A549 (cell line): ENCODE data around the gene NDRG2. TPM values are rescaled to one million over a fixed set of nuclear protein-coding genes. Genes with fewer than 3 reads are reported as not detected.

ENCODE experiments used
- ATAC-seq, 2 experiments: fragments of 200-7000 bp in 1 of 2; fragments of >200 bp in 1 of 2; cut with Nextera tagmentation in 1 of 2; cut with Tn5 transposase in 1 of 2; 3 replicates each; pipeline versions ENCODE4 v1.8.0 to v1.9.1; 2018 to 2020; ENCODE audit warnings: mild to moderate bottlenecking in 1 of 2, moderate library complexity in 1 of 2
- CTCF ChIA-PET: fragments of 300-600 bp; sonication (Branson Sonifier 250); formaldehyde crosslinking; extraction: SDS; loops from one replicate; lab custom pipeline; 2021; ENCODE audit warnings: antibody characterized with exemption, inconsistent platforms; lab: Yijun Ruan, JAX
- POLR2A ChIA-PET: fragments of 350-600 bp; formaldehyde crosslinking; extraction: SDS; loops from one replicate; lab custom pipeline; 2021; ENCODE audit warnings: antibody characterized with exemption, inconsistent platforms; lab: Yijun Ruan, JAX
- DNase-seq, 2 experiments: peaks; one replicate each; pipeline versions ENCODE4 v3.0.0 to v3.0.0-alpha.2; 2011 to 2016; ENCODE audit warnings: low read depth in 1 of 2, low spot score in 1 of 2
- FAIRE-seq: peaks from 2 replicates; lab custom pipeline; 2011; peaks lifted over from hg19 to GRCh38; lab: Jason Lieb, UNC
- H3K27ac ChIP-seq, 2 experiments: fragments of >200 bp; sonication (Bioruptor Twin); formaldehyde crosslinking; 3 replicates each; pipeline ENCODE4 v1.5.1; 2016 to 2017
- H3K4me1 ChIP-seq: fragments of >200 bp; sonication (Bioruptor Twin); formaldehyde crosslinking; 3 replicates; pipeline ENCODE4 v1.6.1; 2016
- H3K4me2 ChIP-seq: fragments of >200 bp; sonication (Bioruptor Twin); formaldehyde crosslinking; 3 replicates; pipeline ENCODE4 v1.6.1; 2016
- H3K4me3 ChIP-seq: fragments of >200 bp; sonication (Bioruptor Twin); formaldehyde crosslinking; 3 replicates; pipeline ENCODE4 v1.5.1; 2016
- H3K9me3 ChIP-seq: fragments of >200 bp; sonication (Bioruptor Twin); formaldehyde crosslinking; 3 replicates; pipeline ENCODE4 v1.6.1; 2016
- CBX2 ChIP-seq: fragments of 200-600 bp; sonication (generic); IDR thresholded peaks from 2 replicates; pipeline ENCODE4 v1.6.1; 2016; ENCODE audit warnings: low read depth, mild to moderate bottlenecking, borderline replicate concordance
- CEBPB ChIP-seq, 2 experiments: fragments of >200 bp in 1 of 2; sonication (Bioruptor Twin) in 1 of 2; formaldehyde crosslinking in 1 of 2; IDR thresholded peaks; 2 replicates each; pipeline ENCODE4 v1.6.1; 2012 to 2016
- CHD4 ChIP-seq: fragments of 200-600 bp; sonication (generic); IDR thresholded peaks from 2 replicates; pipeline ENCODE4 v1.6.1; 2016; ENCODE audit warnings: antibody characterized with exemption, mild to moderate bottlenecking, borderline replicate concordance
- ESRRA ChIP-seq: fragments of 150-350 bp; IDR thresholded peaks from 2 replicates; pipeline ENCODE4 v1.6.1; 2014; ENCODE audit warnings: mild to moderate bottlenecking, low read length, borderline replicate concordance
- FOSB ChIP-seq: fragments of 250-450 bp; sonication (Bioruptor Pico); IDR thresholded peaks from 2 replicates; pipeline ENCODE4 v1.5.0; 2020; ENCODE audit warnings: mild to moderate bottlenecking, moderate library complexity
- FOSL2 ChIP-seq, 2 experiments: fragments of 450-650 bp in 1 of 2; fragments of >200 bp in 1 of 2; sonication (Bioruptor Twin) in 1 of 2; formaldehyde crosslinking; IDR thresholded peaks; 2 replicates each; pipeline versions ENCODE4 v1.5.0 to v1.6.1; 2016 to 2020; ENCODE audit warnings: mild to moderate bottlenecking in 1 of 2, moderate library complexity in 1 of 2
- FOXS1 ChIP-seq: fragments of 250-450 bp; sonication (Bioruptor Pico); IDR thresholded peaks from 2 replicates; pipeline ENCODE4 v1.5.0; 2020; ENCODE audit warnings: mild to moderate bottlenecking, moderate library complexity
- GATA3 ChIP-seq: IDR thresholded peaks from 2 replicates; pipeline ENCODE4 v1.6.1; 2012; ENCODE audit warnings: borderline replicate concordance
- HDAC2 ChIP-seq: fragments of 200-600 bp; sonication (generic); IDR thresholded peaks from 2 replicates; pipeline ENCODE4 v1.6.1; 2016
- HEYL ChIP-seq: fragments of 250-450 bp; sonication (Bioruptor Pico); IDR thresholded peaks from 2 replicates; pipeline ENCODE4 v1.8.0; 2021; ENCODE audit warnings: mild to moderate bottlenecking, moderate library complexity
- HOXB5 ChIP-seq: fragments of 250-450 bp; sonication (Bioruptor Pico); IDR thresholded peaks from 2 replicates; pipeline ENCODE4 v1.5.0; 2020; ENCODE audit warnings: mild to moderate bottlenecking, moderate library complexity
- JUN ChIP-seq, 2 experiments: fragments of >200 bp; sonication (Bioruptor Twin); formaldehyde crosslinking; IDR thresholded peaks; 2 replicates in 1 of 2; 3 replicates in 1 of 2; pipeline ENCODE4 v1.6.1; 2016 to 2017
- KDM1A ChIP-seq: fragments of 200-600 bp; sonication (generic); IDR thresholded peaks from 2 replicates; pipeline ENCODE4 v1.6.1; 2016; ENCODE audit warnings: low read depth, mild to moderate bottlenecking
- MAFK ChIP-seq: fragments of 450-650 bp; IDR thresholded peaks from 2 replicates; pipeline ENCODE4 v1.6.1; 2014; ENCODE audit not compliant: partially characterized antibody
- MAZ ChIP-seq: fragments of 150-350 bp; IDR thresholded peaks from 2 replicates; pipeline ENCODE4 v1.6.1; 2014; ENCODE audit warnings: antibody characterized with exemption, low read depth, low read length, borderline replicate concordance
- MYC ChIP-seq: IDR thresholded peaks from 2 replicates; pipeline ENCODE4 v1.6.1; 2012; ENCODE audit warnings: mild to moderate bottlenecking, inconsistent platforms, low read length, improper control_type of control experiment, borderline replicate concordance
- NFE2L2 ChIP-seq: fragments of 150-350 bp; conservative IDR thresholded peaks from 2 replicates; pipeline ENCODE4 v1.6.1; 2014; ENCODE audit warnings: low read length
- POLR2A ChIP-seq: IDR thresholded peaks from 2 replicates; pipeline ENCODE4 v1.6.1; 2012; ENCODE audit warnings: mild to moderate bottlenecking, low read length
- POLR2AphosphoS2 ChIP-seq: conservative IDR thresholded peaks from 2 replicates; pipeline ENCODE4 v1.6.1; 2012; ENCODE audit warnings: low read length, improper control_type of control experiment, inconsistent platforms
- REST ChIP-seq: fragments of 200-600 bp; sonication (generic); IDR thresholded peaks from 2 replicates; pipeline ENCODE4 v1.6.1; 2016; ENCODE audit warnings: antibody characterized with exemption, mild to moderate bottlenecking, moderate library complexity
- RFX5 ChIP-seq: fragments of 450-650 bp; IDR thresholded peaks from 2 replicates; pipeline ENCODE4 v1.7.1; 2014; ENCODE audit warnings: antibody characterized with exemption, mild to moderate bottlenecking, moderate library complexity
- RNF2 ChIP-seq: fragments of 200-600 bp; sonication (generic); IDR thresholded peaks from 2 replicates; pipeline ENCODE4 v1.6.1; 2016; ENCODE audit warnings: low read depth, mild to moderate bottlenecking, antibody characterized with exemption, moderate library complexity, borderline replicate concordance
- SMC3 ChIP-seq: fragments of >200 bp; sonication (Bioruptor Twin); formaldehyde crosslinking; IDR thresholded peaks from 3 replicates; pipeline ENCODE4 v1.6.1; 2018; ENCODE audit warnings: inconsistent platforms
- SREBF2 ChIP-seq: fragments of 450-650 bp; IDR thresholded peaks from 2 replicates; pipeline ENCODE4 v1.6.1; 2014; ENCODE audit warnings: mild to moderate bottlenecking, moderate library complexity
- TP53 ChIP-seq: fragments of 250-450 bp; sonication (Bioruptor Pico); IDR thresholded peaks from 2 replicates; pipeline ENCODE4 v1.5.0; 2021; ENCODE audit warnings: mild to moderate bottlenecking, moderate library complexity
- ZFP36 ChIP-seq: fragments of 450-650 bp; IDR thresholded peaks from 2 replicates; pipeline ENCODE4 v1.6.1; 2014; ENCODE audit warnings: borderline replicate concordance; ENCODE audit not compliant: partially characterized antibody
- ZSCAN20 ChIP-seq: fragments of 250-450 bp; sonication (Bioruptor Pico); IDR thresholded peaks from 2 replicates; pipeline ENCODE4 v1.8.0; 2022; ENCODE audit warnings: mild to moderate bottlenecking, moderate library complexity
- WGBS: methylation state at CpG from one replicate; pipeline ENCODE4 v1.1.6; 2017; ENCODE audit errors: missing lambda C conversion rate; 5-methylcytosine and 5-hydroxymethylcytosine counted together
- polyA plus RNA-seq, 4 experiments: library from polyadenylated mRNA; depleted of rRNA in 3 of 4; stranded (reverse); fragments of >200 nt; fragmentation: RNase III in 1 of 4; extraction: RNeasy Plus Mini Kit Qiagen cat#74134 plus additional on column Dnase treatment in 1 of 4; gene quantifications; 2 replicates in 3 of 4; 3 replicates in 1 of 4; pipeline ENCODE4 v1.2.3, GENCODE V29; 2011 to 2017
- TF ChIP-seq, protein P1 (sequence below): IDR thresholded peaks from 2 replicates; pipeline ENCODE4 v1.6.1; 2012
- TF ChIP-seq, protein P2 (sequence below): IDR thresholded peaks from 2 replicates; pipeline ENCODE4 v1.6.1; 2012
- TF ChIP-seq, protein P3 (sequence below): fragments of >200 bp; sonication (Bioruptor Twin); formaldehyde crosslinking; IDR thresholded peaks from 2 replicates; pipeline ENCODE4 v1.6.1; 2016

The NDRG2 gene
- polyA plus RNA-seq, 2 of the 4 experiments (the other 2 are of a cell fraction) = 4.7 to 6.8 TPM

DNA sequence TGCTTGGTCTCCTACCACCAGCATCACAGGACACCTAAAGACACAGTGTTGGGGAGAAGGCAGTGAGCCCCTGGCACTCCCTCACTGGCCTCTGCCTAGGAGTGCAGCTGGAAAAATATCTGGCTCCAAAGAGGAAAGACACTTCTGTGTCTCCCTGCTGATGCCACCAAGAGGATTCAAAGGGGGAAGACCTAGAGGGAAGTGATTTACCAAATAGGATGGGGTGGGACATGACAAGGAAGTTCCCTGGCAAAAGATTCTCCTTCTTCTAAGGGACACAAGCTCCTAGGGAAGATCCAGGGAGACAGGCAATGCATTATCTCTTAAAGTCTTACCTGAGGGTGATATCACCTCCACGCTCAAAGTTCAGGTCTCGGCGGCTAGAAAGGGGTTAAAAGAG lies 6.1 kb downstream of the NDRG2 start:
- no peaks in the 10 kb centered on the region for H3K4me1 ChIP-seq
- no peak for FAIRE-seq
- no peak for ATAC-seq
- no peak overlapping the region for H3K4me3 ChIP-seq
- H3K4me2 ChIP-seq = no peak overlapping the region
- H3K27ac ChIP-seq = no peak overlapping the region
- WGBS = 77% methylated on average over 3 of the region's 3 CpGs
- no peaks in the 10 kb centered on the region for H3K9me3 ChIP-seq
- ChIA-PET CTCF (interaction anchor here (0.7 to 16.3 kb wide), 9 partner anchors 13 to 139 kb away, joined by 3 to 323 read pairs (median 185); partner anchors contain the start of genes RNASE13, RNASE7, SLC39A2 and TMEM253), POLR2A (no interaction called here)
- TF ChIP-seq KDM1A = no peak
- no peak for DNase-seq

DNA sequence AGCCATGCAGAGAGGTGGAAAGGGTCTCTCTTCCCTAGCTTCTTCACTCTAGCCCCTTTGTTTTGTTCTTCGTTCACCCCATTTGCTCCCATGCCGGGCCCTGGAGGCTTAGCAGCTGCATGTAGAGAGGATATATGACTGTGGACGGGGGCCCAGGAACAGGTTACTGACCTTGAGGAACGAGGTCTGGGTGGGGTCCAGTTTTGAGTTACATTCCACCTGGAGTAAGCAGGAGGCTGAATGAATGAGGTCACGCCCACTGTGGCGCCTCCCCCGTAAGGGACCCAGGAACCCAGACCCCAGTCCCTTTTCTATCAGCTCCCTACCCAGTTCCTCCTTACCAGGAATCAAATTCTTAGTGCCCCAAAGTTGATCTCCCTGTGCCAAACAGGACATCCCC lies 6.6 kb downstream of the NDRG2 start:
- TF ChIP-seq MAFK = no peak
- TF ChIP-seq FOSB (CRISPR knock-in tag) = no peak
- no peak for TF ChIP-seq REST
- TF ChIP-seq, protein P1, sequence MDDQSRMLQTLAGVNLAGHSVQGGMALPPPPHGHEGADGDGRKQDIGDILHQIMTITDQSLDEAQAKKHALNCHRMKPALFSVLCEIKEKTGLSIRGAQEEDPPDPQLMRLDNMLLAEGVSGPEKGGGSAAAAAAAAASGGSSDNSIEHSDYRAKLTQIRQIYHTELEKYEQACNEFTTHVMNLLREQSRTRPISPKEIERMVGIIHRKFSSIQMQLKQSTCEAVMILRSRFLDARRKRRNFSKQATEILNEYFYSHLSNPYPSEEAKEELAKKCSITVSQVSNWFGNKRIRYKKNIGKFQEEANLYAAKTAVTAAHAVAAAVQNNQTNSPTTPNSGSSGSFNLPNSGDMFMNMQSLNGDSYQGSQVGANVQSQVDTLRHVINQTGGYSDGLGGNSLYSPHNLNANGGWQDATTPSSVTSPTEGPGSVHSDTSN = no peak
- TF ChIP-seq RFX5 = no peak
- no peak for TF ChIP-seq ZFP36
- TF ChIP-seq RNF2 = no peak
- TF ChIP-seq ESRRA = no peak
- TF ChIP-seq ZSCAN20 = no peak
- no peak for TF ChIP-seq NFE2L2
- no peak for TF ChIP-seq POLR2AphosphoS2
- TF ChIP-seq SMC3 = no peak
- TF ChIP-seq HEYL (CRISPR knock-in tag) = no peak
- TF ChIP-seq FOSL2 (IDR thresholded peaks at IDR 0.05) = no peak
- TF ChIP-seq FOSL2 (CRISPR knock-in tag; IDR thresholded peaks at IDR 0.05) = no peak
- no peak for TF ChIP-seq SREBF2
- no peak for TF ChIP-seq POLR2A
- TF ChIP-seq, all 56 proteins: peak for 0
- Histone ChIP-seq H3K4me1 (no peaks in the 10 kb centered on the region), H3K9me3 (no peaks in the 10 kb centered on the region), H3K4me2 (no peak overlapping the region), H3K4me3 (no peak overlapping the region), H3K27ac (no peak overlapping the region)
- no peak for ATAC-seq
- FAIRE-seq = no peak
- ChIA-PET CTCF (interaction anchor here (0.6 to 16.3 kb wide), 13 partner anchors 13 to 388 kb away, joined by 3 to 323 read pairs (median 4); partner anchors contain the start of genes RNASE13, RNASE7, SLC39A2 and TMEM253), POLR2A (interaction anchor here (0.5 kb wide), 1 partner anchor 53 kb away, joined by 3 read pairs; no protein-coding TSS in a partner anchor)
- no peak for DNase-seq
- 63% methylated on average over 7 of the region's 7 CpGs for WGBS

DNA sequence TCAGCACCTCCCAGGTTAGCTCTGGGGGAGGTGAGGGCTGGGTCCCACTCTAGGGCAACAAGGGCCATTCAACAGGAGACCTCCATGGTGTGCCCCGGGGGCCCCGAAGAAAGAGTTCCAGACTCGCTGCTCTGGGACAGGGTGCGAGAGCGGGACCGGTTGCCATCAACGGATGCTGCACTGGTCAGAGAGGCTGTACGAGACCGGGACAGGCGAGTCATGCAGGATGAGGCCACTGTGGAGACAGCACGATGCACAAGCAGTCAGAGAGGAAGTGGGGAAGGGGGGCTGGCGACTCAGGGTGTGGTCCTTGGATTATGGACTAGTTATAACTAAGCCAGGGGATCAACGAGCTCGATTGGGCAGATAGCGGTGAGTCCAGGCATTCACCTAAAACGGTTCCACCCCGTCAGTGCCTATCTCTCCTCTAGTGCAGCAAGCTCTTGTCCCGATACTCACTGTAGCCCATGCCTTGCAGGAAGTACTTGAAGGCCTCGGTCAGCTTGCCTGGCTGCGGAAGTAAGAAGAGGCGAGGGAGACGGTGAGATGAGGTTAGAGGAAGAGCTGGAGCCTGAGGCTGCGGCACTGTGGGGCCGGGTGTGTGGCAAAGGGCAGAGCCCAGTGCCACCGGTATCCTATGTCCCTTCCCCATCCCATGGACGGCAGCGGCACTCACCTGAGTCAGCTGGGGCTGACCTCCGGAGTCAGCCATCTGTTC lies 7.2 kb downstream of the NDRG2 start:
- DNase-seq (no peak), ATAC-seq (no peak), FAIRE-seq (no peak)
- CTCF ChIA-PET = interaction anchor here (0.6 to 16.3 kb wide), 15 partner anchors 14 to 389 kb away, joined by 3 to 323 read pairs (median 4); partner anchors contain the start of genes RNASE13, RNASE7, SLC39A2 and TMEM253
- POLR2A ChIA-PET = interaction anchor here (0.5 kb wide), 1 partner anchor 54 kb away, joined by 3 read pairs; no protein-coding TSS in a partner anchor
- no peak for TF ChIP-seq HEYL (CRISPR knock-in tag)
- TF ChIP-seq, protein P2, sequence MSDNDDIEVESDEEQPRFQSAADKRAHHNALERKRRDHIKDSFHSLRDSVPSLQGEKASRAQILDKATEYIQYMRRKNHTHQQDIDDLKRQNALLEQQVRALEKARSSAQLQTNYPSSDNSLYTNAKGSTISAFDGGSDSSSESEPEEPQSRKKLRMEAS = no peak
- no peak for TF ChIP-seq TP53 (CRISPR knock-in tag)
- no peak for TF ChIP-seq SMC3
- no peak for TF ChIP-seq FOXS1 (CRISPR knock-in tag)
- TF ChIP-seq HOXB5 (CRISPR knock-in tag) = no peak
- no peak for TF ChIP-seq POLR2AphosphoS2
- no peak for TF ChIP-seq MYC
- no peak for TF ChIP-seq RFX5
- TF ChIP-seq, protein P3, sequence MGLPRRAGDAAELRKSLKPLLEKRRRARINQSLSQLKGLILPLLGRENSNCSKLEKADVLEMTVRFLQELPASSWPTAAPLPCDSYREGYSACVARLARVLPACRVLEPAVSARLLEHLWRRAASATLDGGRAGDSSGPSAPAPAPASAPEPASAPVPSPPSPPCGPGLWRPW = no peak
- no peak for TF ChIP-seq JUN (IDR thresholded peaks at IDR 0.05)
- TF ChIP-seq CEBPB (IDR thresholded peaks at IDR 0.05) = no peak
- TF ChIP-seq POLR2A = no peak
- no peak for TF ChIP-seq CBX2
- no peak for TF ChIP-seq HDAC2
- no peak for TF ChIP-seq GATA3
- no peak for TF ChIP-seq CHD4
- TF ChIP-seq ZFP36 = no peak
- TF ChIP-seq MAZ = no peak
- no peaks in the 10 kb centered on the region for H3K4me1 ChIP-seq
- no peak overlapping the region for H3K4me2 ChIP-seq
- H3K9me3 ChIP-seq = no peaks in the 10 kb centered on the region
- 65% methylated on average over 22 of the region's 28 CpGs for WGBS
- no peak overlapping the region for H3K4me3 ChIP-seq
- H3K27ac ChIP-seq = no peak overlapping the region
